GM19043 (cell line): ENCODE measurements around the gene B3GAT1.

Experiments
- ATAC-seq: cut with Tn5 transposase; IDR thresholded peaks from one replicate; pipeline ENCODE4 v1.9.1; 2021; ENCODE audit warnings: low read depth; ENCODE audit not compliant: unreplicated experiment

B3GAT1 gene

DNA sequence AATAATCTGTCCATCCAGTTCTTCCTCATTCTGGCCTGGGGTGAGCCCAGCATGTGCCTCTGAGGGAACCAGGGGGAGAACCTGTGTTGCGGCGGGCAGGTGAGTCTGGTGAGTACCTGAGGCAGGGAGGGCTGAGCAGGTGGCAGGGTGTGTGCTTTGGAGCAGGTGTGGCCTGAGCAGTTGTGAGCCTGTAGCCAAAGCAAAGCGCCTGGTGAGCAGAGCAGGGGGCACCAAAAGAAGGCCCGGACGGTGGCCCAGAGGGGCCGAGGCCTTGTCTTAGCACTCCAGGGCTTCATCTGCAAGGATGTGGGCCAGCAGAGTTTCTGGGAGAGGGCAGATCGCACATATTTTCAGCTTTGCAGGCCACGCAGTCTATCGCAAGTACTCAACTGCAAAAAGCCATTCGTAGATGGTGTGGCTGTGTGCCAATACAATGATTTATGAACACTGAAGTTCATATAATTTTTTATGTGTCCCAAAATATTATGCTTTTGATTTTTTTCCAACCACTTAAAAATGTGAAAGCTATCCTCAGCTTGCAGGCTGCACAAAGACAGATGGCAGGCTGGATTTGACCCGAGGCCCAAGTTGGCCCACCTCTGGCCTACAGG, 71.6 kb downstream of the B3GAT1 start:
- ATAC-seq, result no peak

DNA sequence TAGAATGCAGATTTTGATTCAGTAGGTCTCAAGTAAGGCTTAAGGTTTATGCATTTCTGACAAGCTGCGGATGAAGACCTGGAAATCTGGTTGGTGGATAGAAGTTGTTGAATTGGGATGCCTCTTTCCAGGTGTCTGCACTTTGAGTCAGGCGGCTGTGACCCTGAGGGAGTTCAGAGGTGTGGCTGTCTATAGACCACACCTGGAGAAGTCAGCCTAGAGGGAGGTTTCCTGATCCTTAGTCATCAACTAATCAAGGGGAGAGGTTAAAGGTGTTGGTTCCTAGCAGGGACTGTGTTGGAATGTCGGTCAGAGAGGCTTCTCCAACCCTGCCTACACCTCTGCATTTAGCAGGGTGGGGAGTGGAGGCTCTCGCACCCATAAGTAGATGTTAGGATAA, 72.3 kb downstream of the B3GAT1 start:
- ATAC-seq, result no peak

- no peak for ATAC-seq
These were observed 73.4 kb downstream of the B3GAT1 start for GRCh38 chr11:134338654-134339053.

- no peak for ATAC-seq
These were observed 74.0 kb downstream of the B3GAT1 start for GRCh38 chr11:134338068-134338467.

- no peak for ATAC-seq
These were observed 75.0 kb downstream of the B3GAT1 start for GRCh38 chr11:134337051-134337450.

DNA sequence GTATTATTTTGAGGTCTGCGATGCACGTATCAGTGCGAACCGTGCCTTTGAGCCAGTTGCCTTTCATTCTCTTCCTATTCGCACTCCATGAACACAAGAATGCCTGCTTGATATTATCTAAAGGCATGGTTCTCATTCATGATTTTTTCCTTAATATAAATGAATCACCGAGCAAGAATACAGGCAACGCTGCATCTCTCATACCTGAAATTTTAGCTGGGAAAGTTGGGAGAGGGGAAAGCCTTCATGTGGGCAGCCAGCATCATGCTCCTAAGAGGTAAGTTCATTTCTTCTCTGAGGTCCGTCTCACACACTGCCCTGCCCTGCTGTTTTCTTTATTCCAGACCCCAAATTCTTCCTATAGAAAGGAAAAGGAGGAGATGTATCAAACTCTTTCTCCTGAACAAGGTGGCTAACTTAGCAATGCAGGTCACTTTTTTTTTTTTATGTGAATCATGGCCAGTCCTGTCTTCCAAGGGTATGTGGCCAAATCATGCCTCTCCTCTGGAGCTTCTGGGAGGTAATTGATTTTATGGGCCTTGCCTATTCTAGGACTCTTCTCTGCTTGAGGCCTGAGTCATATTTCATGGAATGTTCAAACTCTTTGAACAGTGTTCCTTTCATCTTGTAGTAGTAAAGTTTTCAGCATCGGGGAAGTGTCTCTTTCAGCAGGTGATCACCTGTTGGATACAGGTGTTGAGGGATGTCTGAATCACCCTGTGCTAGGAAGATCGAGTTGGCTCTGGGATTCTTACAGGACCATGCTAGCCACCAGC, 77.1 kb downstream of the B3GAT1 start:
- ATAC-seq, result no peak

- ATAC-seq, result no peak
These were observed 78.1 kb downstream of the B3GAT1 start for GRCh38 chr11:134333946-134334345.

GRCh38 chr11:134333312-134333711, 78.7 kb downstream of the B3GAT1 start:
- ATAC-seq, result no peak

- no peak for ATAC-seq
These were observed 79.3 kb downstream of the B3GAT1 start for GRCh38 chr11:134332782-134333181.

DNA sequence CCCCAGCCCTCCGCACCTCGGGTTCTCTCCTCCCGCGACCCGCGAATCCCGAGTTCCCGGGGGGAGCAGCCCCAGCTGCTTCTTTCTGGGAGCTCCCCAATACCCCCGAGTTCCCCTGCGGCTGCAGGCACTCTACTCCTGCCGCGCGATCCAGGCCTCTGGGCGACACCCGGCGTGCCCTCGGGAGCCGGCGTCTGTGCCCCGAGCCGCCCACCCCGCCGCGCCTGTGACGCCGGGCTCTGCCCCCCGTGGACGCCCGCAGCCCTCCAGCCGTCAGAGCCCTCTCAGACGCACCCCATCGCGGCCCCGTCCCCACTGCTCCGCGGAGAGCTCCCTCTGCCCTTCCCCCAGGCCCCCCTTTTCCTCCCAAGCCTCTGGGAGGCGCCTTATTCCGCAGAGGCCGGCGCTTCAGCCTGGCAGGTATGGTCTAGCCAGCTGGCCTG, 79.8 kb downstream of the B3GAT1 start:
- ATAC-seq, result no peak

GRCh38 chr11:134331354-134332188, 80.5 kb downstream of the B3GAT1 start, which contains the start of gene GLB1L2:
Gene GLB1L2 (plus strand): TSS chr11:134331988. CDS start chr11:134332062, 74 bp downstream.
- no peak for ATAC-seq

DNA sequence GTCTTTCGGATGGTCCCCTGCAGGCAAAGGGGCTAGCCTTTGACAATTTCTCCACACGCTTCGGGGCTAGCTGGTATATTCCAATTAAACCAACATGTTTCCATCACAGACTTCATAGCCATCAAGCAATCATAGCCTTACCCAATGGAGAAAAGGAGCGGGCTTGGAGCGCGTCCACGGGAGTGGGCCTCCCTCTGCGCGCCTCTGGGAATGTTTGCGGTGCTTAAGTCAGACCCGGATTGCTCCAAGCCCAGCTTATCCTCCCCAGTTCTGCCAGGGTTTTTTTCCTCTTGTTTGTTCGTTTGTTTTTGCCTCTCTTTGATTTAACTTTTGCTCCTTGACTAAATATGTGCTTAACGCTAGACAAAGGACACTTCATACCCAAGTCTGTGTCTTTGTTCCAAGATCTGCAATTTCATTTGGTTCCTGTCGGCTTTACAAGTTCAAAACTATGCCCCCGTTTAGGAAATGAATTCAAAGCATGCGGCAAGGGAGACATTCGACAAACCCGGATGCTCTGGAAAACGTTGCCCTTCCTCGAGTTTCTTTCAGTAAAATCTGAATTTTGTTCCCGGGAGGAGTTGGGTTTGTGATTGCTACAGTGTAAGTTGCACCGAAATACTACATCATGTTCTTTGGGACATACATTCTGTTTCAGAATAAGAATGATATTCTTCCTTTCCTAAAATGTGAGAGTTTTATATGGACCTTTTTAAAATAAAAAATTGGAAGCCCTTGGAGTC, 81.3 kb downstream of the B3GAT1 start:
- ATAC-seq, result no peak
